NB4 (cell line): Measurements from ENCODE around the gene GALNTL6.
"Not testable (repeated sequence)": the region's sequence is repeated elsewhere in the genome, so short reads cannot be mapped to it uniquely, and the experiment has no call there.

Experiments used
- DNase-seq: peaks from one replicate; pipeline ENCODE4 v3.0.0; 2010; ENCODE audit warnings: low read depth
- H3K4me3 ChIP-seq: one replicate; pipeline ENCODE4 v1.5.1; 2011; ENCODE audit warnings: mild to moderate bottlenecking, low read depth, low read length, moderate library complexity
- CTCF ChIP-seq: IDR thresholded peaks from one replicate; pipeline ENCODE4 v1.5.1; 2012; ENCODE audit warnings: low read depth, low read length
- MAX ChIP-seq: IDR thresholded peaks from 2 replicates; pipeline ENCODE4 v1.6.1; 2011; ENCODE audit warnings: low read depth, low read length
- MYC ChIP-seq: IDR thresholded peaks from 2 replicates; pipeline ENCODE4 v1.6.1; 2011; ENCODE audit warnings: low read depth, low read length
- POLR2A ChIP-seq: IDR thresholded peaks from 2 replicates; pipeline ENCODE4 v1.6.1; 2011; ENCODE audit warnings: mild to moderate bottlenecking; ENCODE audit not compliant: insufficient read length; ENCODE audit errors: extremely low read depth

The GALNTL6 gene

GRCh38 chr4:172897046-172897445 is 1083.8 kb downstream of the GALNTL6 start:
- TF ChIP-seq POLR2A (no peak), MAX (no peak)
- no peak for DNase-seq

GRCh38 chr4:172898715-172899114 is 1085.5 kb downstream of the GALNTL6 start:
- DNase-seq: no peak
- TF ChIP-seq CTCF: no peak
- H3K4me3 ChIP-seq: no peak overlapping the region

More at GRCh38 chr4:172897046-172897445, 1083.8 kb downstream of the GALNTL6 start:
- no peak overlapping the region for H3K4me3 ChIP-seq

- no peak overlapping the region for H3K4me3 ChIP-seq
- no peak for DNase-seq
- TF ChIP-seq MAX (no peak), POLR2A (no peak), MYC (no peak), CTCF (no peak)
These were observed 1086.7 kb downstream of the GALNTL6 start for GRCh38 chr4:172899861-172900260.

- no peak overlapping the region for H3K4me3 ChIP-seq
- DNase-seq: no peak
These were observed 1087.7 kb downstream of the GALNTL6 start for GRCh38 chr4:172900900-172901299.

GRCh38 chr4:172912468-172912867 is 1099.3 kb downstream of the GALNTL6 start:
- not testable (repeated sequence) for DNase-seq, H3K4me3 ChIP-seq

More at GRCh38 chr4:172900900-172901299, 1087.7 kb downstream of the GALNTL6 start:
- no peak for TF ChIP-seq CTCF
- no peak for TF ChIP-seq MAX
- no peak for TF ChIP-seq MYC
- TF ChIP-seq POLR2A: no peak

- DNase-seq, H3K4me3 ChIP-seq: not testable (repeated sequence)
These were observed 1104.2 kb downstream of the GALNTL6 start for GRCh38 chr4:172917403-172917802.

GRCh38 chr4:172919269-172919668 is 1106.1 kb downstream of the GALNTL6 start:
- H3K4me3 ChIP-seq: no peak overlapping the region
- DNase-seq: no peak
- TF ChIP-seq POLR2A: no peak
- no peak for TF ChIP-seq CTCF
- TF ChIP-seq MAX: no peak
- TF ChIP-seq MYC: no peak
